Keratinocyte (primary cell): Measurements from ENCODE around the gene ITGA11. TPM values are rescaled to one million over a fixed set of nuclear protein-coding genes. Genes with fewer than 3 reads are reported as not detected.

Experiments
- DNase-seq: peaks from one replicate; pipeline ENCODE4 v3.0.0-alpha.2; 2011; ENCODE audit warnings: low read depth, missing footprints, low spot score
- FAIRE-seq: peaks from 2 replicates; lab custom pipeline; 2011; peaks lifted over from hg19 to GRCh38; lab: Jason Lieb, UNC
- H2AFZ ChIP-seq: 2 replicates; pipeline ENCODE4 v1.6.0; 2012; ENCODE audit warnings: low read length, control low read depth, inconsistent platforms; ENCODE audit not compliant: control insufficient read depth
- H3K27ac ChIP-seq: 2 replicates; pipeline ENCODE4 v1.5.1; 2011; ENCODE audit warnings: low read length; ENCODE audit not compliant: control insufficient read depth, insufficient read depth
- H3K27me3 ChIP-seq: 3 replicates; pipeline ENCODE4 v1.6.0; 2011; ENCODE audit warnings: low read length; ENCODE audit not compliant: control insufficient read depth, insufficient read depth; ENCODE audit errors: extremely low read depth
- H3K36me3 ChIP-seq, 2 experiments: 2 replicates in 1 of 2; 3 replicates in 1 of 2; pipeline ENCODE4 v1.5.1; 2011; ENCODE audit warnings: low read length in 2 of 2, mild to moderate bottlenecking in 1 of 2; ENCODE audit not compliant: control insufficient read depth in 2 of 2, insufficient read depth in 2 of 2; ENCODE audit errors: extremely low read depth in 1 of 2
- H3K4me1 ChIP-seq: 3 replicates; pipeline ENCODE4 v1.5.1; 2011; ENCODE audit warnings: low read length; ENCODE audit not compliant: control insufficient read depth, insufficient read depth; ENCODE audit errors: extremely low read depth
- H3K4me2 ChIP-seq: 3 replicates; pipeline ENCODE4 v1.6.0; 2011; ENCODE audit warnings: low read depth, low read length; ENCODE audit not compliant: control insufficient read depth, insufficient read depth; ENCODE audit errors: extremely low read depth
- H3K4me3 ChIP-seq, 3 experiments: fragments of 200-600 bp in 1 of 3; sonication (generic) in 1 of 3; 2 replicates in 2 of 3; 3 replicates in 1 of 3; pipeline ENCODE4 v1.5.1; 2011 to 2016; ENCODE audit warnings: low read length in 3 of 3, mild to moderate bottlenecking in 3 of 3, control low read depth in 2 of 3, inconsistent platforms in 1 of 3, low read depth in 1 of 3, mixed read lengths in 1 of 3, mixed run types in 1 of 3, moderate library complexity in 1 of 3; ENCODE audit not compliant: control insufficient read depth in 2 of 3, insufficient read depth in 2 of 3; ENCODE audit errors: extremely low read depth in 1 of 3
- H3K79me2 ChIP-seq: 2 replicates; pipeline ENCODE4 v1.6.0; 2012; ENCODE audit warnings: low read length; ENCODE audit not compliant: control insufficient read depth, insufficient read depth
- H3K9ac ChIP-seq: 3 replicates; pipeline ENCODE4 v1.6.0; 2011; ENCODE audit warnings: low read length; ENCODE audit not compliant: control insufficient read depth, insufficient read depth; ENCODE audit errors: extremely low read depth
- H3K9me1 ChIP-seq: 3 replicates; pipeline ENCODE4 v1.6.0; 2011; ENCODE audit warnings: low read length; ENCODE audit not compliant: control insufficient read depth, insufficient read depth; ENCODE audit errors: extremely low read depth
- H3K9me3 ChIP-seq: 2 replicates; pipeline ENCODE4 v1.5.1; 2012; ENCODE audit warnings: low read depth, low read length; ENCODE audit not compliant: control insufficient read depth
- H4K20me1 ChIP-seq: 3 replicates; pipeline ENCODE4 v1.6.0; 2011; ENCODE audit warnings: low read length; ENCODE audit not compliant: control insufficient read depth, insufficient read depth; ENCODE audit errors: extremely low read depth
- CTCF ChIP-seq, 3 experiments: IDR thresholded peaks in 1 of 3; conservative IDR thresholded peaks in 1 of 3; optimal IDR thresholded peaks in 1 of 3; 2 replicates in 2 of 3; 3 replicates in 1 of 3; pipeline versions ENCODE3 to v1.5.1; 2011; ENCODE audit warnings: low read length in 3 of 3, mild to moderate bottlenecking in 3 of 3, moderate library complexity in 2 of 3, control low read depth in 1 of 3, inconsistent platforms in 1 of 3; ENCODE audit not compliant: insufficient read depth in 2 of 3; ENCODE audit errors: extremely low read depth in 1 of 3
- EZH2 ChIP-seq: IDR thresholded peaks from one replicate; pipeline ENCODE4 v1.6.1; 2012; ENCODE audit warnings: inconsistent platforms, mild to moderate bottlenecking, low read length, moderate library complexity
- dilution Hi-C: fragments of 300-500 bp; cut with MboI; formaldehyde crosslinking; loops from one replicate; pipeline ENCODE4 v1.7.0; 2020; ENCODE audit warnings: low sequenced_read_pairs; ENCODE audit not compliant: extremely low pct_ligation_motif_present
- polyA plus RNA-seq, 5 experiments: library from polyadenylated mRNA; depleted of rRNA in 3 of 5; stranded (reverse) in 3 of 5; stranded (forward) in 1 of 5; unstranded in 1 of 5; fragments of >200 nt; gene quantifications; 1 replicate in 1 of 5; 2 replicates in 3 of 5; 3 replicates in 1 of 5; pipeline versions ENCODE4 v1.2.1 to v1.2.3, GENCODE V29; 2011 to 2012; ENCODE audit warnings: missing spikeins in 2 of 5, low read depth in 1 of 5, low replicate concordance in 1 of 5

The ITGA11 gene
- polyA plus RNA-seq, 1 donor (not counting 4 experiments of a cell fraction or from before 2014, with no cell fraction given) = not detected

- Histone ChIP-seq H3K27ac (no peak overlapping the region), H4K20me1 (no peaks in the 10 kb centered on the region), H2AFZ (no peak overlapping the region), H3K4me2 (no peak overlapping the region), H3K27me3 (no peaks in the 10 kb centered on the region), H3K36me3 (no peaks in the 10 kb centered on the region), H3K4me1 (peaks cover 27% of the 10 kb centered on the region), H3K9ac (no peak overlapping the region), H3K9me3 (no peaks in the 10 kb centered on the region), H3K79me2 (no peaks in the 10 kb centered on the region), H3K4me3 (no peak overlapping the region), H3K9me1 (no peaks in the 10 kb centered on the region)
- dilution Hi-C loops = no loop called here
- DNase-seq (no peak), FAIRE-seq (no peak)
- no peak for TF ChIP-seq EZH2
- no peak for TF ChIP-seq CTCF (optimal IDR thresholded peaks at IDR 0.05 in 1 of 3, IDR thresholded peaks at IDR 0.05 in 1 of 3, conservative IDR thresholded peaks at IDR 0.05 in 1 of 3; ENCODE audit: extremely low read depth in 1 of 3, insufficient read depth in 2 of 3, low read length in 3 of 3)
These were observed 85.0 kb downstream of the ITGA11 start for GRCh38 chr15:68346979-68347378.

GRCh38 chr15:68345481-68345880 lies 86.5 kb downstream of the ITGA11 start:
- no peak overlapping the region for H3K27ac ChIP-seq
- peaks cover 27% of the 10 kb centered on the region for H3K4me1 ChIP-seq
- H3K36me3 ChIP-seq = no peaks in the 10 kb centered on the region
- no peaks in the 10 kb centered on the region for H3K9me1 ChIP-seq
- no peak for DNase-seq
- H4K20me1 ChIP-seq = no peaks in the 10 kb centered on the region
- no peak for TF ChIP-seq EZH2
- no peak for TF ChIP-seq CTCF (optimal IDR thresholded peaks at IDR 0.05 in 1 of 3, IDR thresholded peaks at IDR 0.05 in 1 of 3, conservative IDR thresholded peaks at IDR 0.05 in 1 of 3; ENCODE audit: extremely low read depth in 1 of 3, insufficient read depth in 2 of 3, low read length in 3 of 3)
- H3K27me3 ChIP-seq = no peaks in the 10 kb centered on the region
- no peak overlapping the region for H3K4me2 ChIP-seq
- H3K9me3 ChIP-seq = no peaks in the 10 kb centered on the region
- H2AFZ ChIP-seq = no peak overlapping the region
- no peak overlapping the region for H3K9ac ChIP-seq
- no peak overlapping the region for H3K4me3 ChIP-seq
- no peaks in the 10 kb centered on the region for H3K79me2 ChIP-seq
- dilution Hi-C loops = no loop called here
- no peak for FAIRE-seq
